NCI-H1694 (cell line): ENCODE data around the gene SMCO1.
"Not testable (repeated sequence)": the region's sequence is repeated elsewhere in the genome, so short reads cannot be mapped to it uniquely, and the experiment has no call there.

Experiments
- DNase-seq: peaks from one replicate; lab custom pipeline; 2025; lab: John Stamatoyannopoulos, UW

The SMCO1 gene

GRCh38 chr3:196492080-196492479 lies 23.1 kb downstream of the SMCO1 start:
- DNase-seq: no peak

GRCh38 chr3:196489747-196490146 lies 25.4 kb downstream of the SMCO1 start:
- no peak for DNase-seq

GRCh38 chr3:196486263-196486662 lies 28.9 kb downstream of the SMCO1 start:
- DNase-seq: no peak

- no peak for DNase-seq
Measured at GRCh38 chr3:196477678-196478077, 37.5 kb downstream of the SMCO1 start.

GRCh38 chr3:196472286-196472685 lies 42.9 kb downstream of the SMCO1 start:
- DNase-seq: no peak

GRCh38 chr3:196471551-196471950 lies 43.6 kb downstream of the SMCO1 start:
- no peak for DNase-seq

- DNase-seq: not testable (repeated sequence)
Measured at GRCh38 chr3:196470182-196470581, 45.0 kb downstream of the SMCO1 start.

- DNase-seq: no peak
Measured at GRCh38 chr3:196463804-196464203, 51.3 kb downstream of the SMCO1 start.

- no peak for DNase-seq
Measured at GRCh38 chr3:196463478-196463756, 51.7 kb downstream of the SMCO1 start.

GRCh38 chr3:196462680-196463477 lies 52.3 kb downstream of the SMCO1 start:
- DNase-seq: not testable (repeated sequence)

- no peak for DNase-seq
Measured at GRCh38 chr3:196458063-196458462, 57.1 kb downstream of the SMCO1 start.

GRCh38 chr3:196457470-196457869 lies 57.7 kb downstream of the SMCO1 start:
- DNase-seq: not testable (repeated sequence)
